Stimulated activated CD4-positive, alpha-beta T cell treated with anti-CD3 and anti-CD28 coated beads, TNF-alpha, amount 100 ng/mL, for 1 hour (primary cell): ENCODE results near the gene GPC5.

Experiments
- DNase-seq, 3 donors: peaks; one replicate each; pipeline ENCODE4 v3.0.0-alpha.2; 2020; ENCODE audit warnings: low read depth in 3 of 3, low spot score in 1 of 3

GPC5 gene

GRCh38 chr13:92912629-92913028 lies 1514.2 kb downstream of the GPC5 start:
- no peak for DNase-seq

GRCh38 chr13:92913840-92914239 lies 1515.4 kb downstream of the GPC5 start:
- no peak for DNase-seq
